22Rv1 (cell line): ENCODE data around the gene LGR6.

Experiments
- H3K27ac ChIP-seq: fragments of 450-650 bp; 2 replicates; pipeline ENCODE4 v1.5.1; 2017
- CTCF ChIP-seq: fragments of 450-650 bp; IDR thresholded peaks from 2 replicates; pipeline ENCODE4 v1.5.1; 2017; ENCODE audit warnings: mild to moderate bottlenecking
- ZFX ChIP-seq: fragments of 450-650 bp; IDR thresholded peaks from 2 replicates; pipeline ENCODE4 v1.6.1; 2017; ENCODE audit warnings: antibody characterized with exemption, borderline replicate concordance

Gene LGR6

GRCh38 chr1:202149566-202149965, 44.0 kb upstream of the LGR6 start:
- no peak overlapping the region for H3K27ac ChIP-seq
- TF ChIP-seq CTCF (no peak), ZFX (no peak)

GRCh38 chr1:202150187-202150586, 43.4 kb upstream of the LGR6 start:
- no peak for TF ChIP-seq CTCF
- TF ChIP-seq ZFX = no peak
- H3K27ac ChIP-seq = no peak overlapping the region

DNA sequence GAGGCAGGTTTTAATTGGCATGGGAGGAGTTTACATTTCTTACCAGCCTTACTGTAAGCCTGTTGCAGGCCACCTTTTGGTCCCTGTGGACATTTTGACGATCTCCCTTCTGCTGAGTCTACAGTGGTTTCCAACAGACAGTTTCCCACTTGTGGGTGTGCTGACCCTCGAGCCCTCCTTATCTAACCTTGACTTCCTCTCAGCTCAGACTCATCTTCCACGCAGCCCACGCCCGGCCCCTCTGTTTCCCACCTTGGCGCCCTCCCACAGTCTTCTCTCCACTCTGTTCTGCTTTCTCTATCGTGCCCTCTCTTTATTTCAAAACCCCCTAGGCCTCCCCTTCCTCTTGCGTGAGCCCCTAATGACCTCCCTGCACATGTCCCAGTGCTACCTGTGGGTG, 43.0 kb upstream of the LGR6 start:
- no peak for TF ChIP-seq ZFX
- no peak for TF ChIP-seq CTCF

DNA sequence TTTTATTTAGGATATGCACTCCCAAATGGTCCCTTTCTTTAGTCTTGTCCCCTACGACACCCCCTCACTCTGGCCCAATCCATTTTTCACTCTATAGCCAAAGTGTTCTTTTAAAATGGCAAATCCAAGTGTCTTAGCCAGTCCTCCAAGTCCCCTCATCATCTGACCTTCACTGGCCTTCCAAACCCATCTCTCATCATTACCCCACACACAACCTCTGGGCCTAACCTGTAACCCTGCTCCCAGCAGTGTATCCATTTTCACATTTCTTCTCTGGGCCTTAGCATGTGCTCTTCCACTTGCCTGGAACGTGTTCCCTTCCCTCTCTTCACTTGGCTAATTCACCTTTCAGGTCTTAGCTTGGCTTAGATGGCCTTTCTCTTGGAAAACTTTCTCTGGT, 42.6 kb upstream of the LGR6 start:
- no peak for TF ChIP-seq ZFX
- TF ChIP-seq CTCF = no peak
- H3K27ac ChIP-seq = no peak overlapping the region

More for the DNA sequence above, 43.0 kb upstream of the LGR6 start:
- H3K27ac ChIP-seq = no peak overlapping the region

DNA sequence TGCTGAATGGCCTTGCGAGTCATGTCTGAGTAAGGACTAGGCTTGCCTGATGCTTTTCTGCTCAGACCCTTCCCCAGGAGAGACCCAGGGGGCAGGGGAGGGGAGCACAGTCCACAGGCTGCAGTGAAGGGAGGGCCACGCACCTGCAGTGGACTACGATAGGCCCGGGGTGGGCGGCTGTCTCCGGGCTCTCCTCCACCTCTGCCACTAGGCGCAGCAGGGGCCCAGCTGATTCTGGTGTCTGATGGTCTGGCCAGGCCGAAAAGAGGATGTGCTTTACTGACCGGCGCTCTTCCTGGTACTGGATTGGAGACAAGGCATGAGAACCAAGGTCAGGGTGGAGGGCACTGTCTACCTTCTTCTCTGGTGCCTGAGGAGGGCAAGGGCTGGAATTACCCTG, 41.2 kb upstream of the LGR6 start:
- H3K27ac ChIP-seq = no peak overlapping the region
- no peak for TF ChIP-seq CTCF
- no peak for TF ChIP-seq ZFX

- TF ChIP-seq CTCF = no peak
- no peak for TF ChIP-seq ZFX
- H3K27ac ChIP-seq = no peak overlapping the region
Observed at GRCh38 chr1:202153284-202153683, 40.3 kb upstream of the LGR6 start.

GRCh38 chr1:202154148-202154765, 39.3 kb upstream of the LGR6 start:
- no peak for TF ChIP-seq ZFX
- no peak for TF ChIP-seq CTCF
- no peak overlapping the region for H3K27ac ChIP-seq
